ENCODE results near the gene OR9Q1. TPM values are rescaled to one million over a fixed set of nuclear protein-coding genes. Genes with fewer than 3 reads are reported as not detected.
"Not testable (repeated sequence)": the region's sequence is repeated elsewhere in the genome, so short reads cannot be mapped to it uniquely, and the experiment has no call there.

OR9Q1 gene, protein sequence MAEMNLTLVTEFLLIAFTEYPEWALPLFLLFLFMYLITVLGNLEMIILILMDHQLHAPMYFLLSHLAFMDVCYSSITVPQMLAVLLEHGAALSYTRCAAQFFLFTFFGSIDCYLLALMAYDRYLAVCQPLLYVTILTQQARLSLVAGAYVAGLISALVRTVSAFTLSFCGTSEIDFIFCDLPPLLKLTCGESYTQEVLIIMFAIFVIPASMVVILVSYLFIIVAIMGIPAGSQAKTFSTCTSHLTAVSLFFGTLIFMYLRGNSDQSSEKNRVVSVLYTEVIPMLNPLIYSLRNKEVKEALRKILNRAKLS
- total RNA-seq (2014; rRNA removed; shearing (Covaris generic)): not detected in 2 replicates

DNA sequence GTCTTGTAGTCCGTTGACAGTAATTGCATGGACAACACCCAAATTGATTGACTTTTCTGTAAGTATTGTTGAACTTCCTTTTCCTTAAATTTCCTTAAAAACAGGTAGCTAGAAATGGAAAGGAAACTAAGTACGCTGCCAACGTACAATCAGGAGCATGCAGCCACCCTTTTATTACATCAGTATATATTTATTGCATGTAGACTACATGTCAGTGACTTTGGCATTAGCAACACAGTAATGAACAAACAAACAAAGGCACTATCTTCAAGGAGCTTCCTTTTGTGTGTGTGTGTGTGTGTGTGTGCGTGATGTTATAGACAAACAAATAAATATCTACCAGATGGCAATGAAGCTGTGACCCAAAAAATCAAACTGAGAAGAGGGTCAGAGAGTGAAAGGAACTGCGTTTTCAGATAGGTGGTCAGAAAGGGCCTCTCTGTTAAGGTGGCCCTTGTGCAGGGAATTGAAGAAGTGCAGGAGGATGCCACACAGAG is at the start of gene OR9Q1:
Gene OR9Q1 (plus strand): TSS at position 447 of the 497 bp plus-strand sequence. CDS start 155,564 bp downstream, outside the sequence.
- DNase-seq (ENCODE audit: low spot score): no peak

DNA sequence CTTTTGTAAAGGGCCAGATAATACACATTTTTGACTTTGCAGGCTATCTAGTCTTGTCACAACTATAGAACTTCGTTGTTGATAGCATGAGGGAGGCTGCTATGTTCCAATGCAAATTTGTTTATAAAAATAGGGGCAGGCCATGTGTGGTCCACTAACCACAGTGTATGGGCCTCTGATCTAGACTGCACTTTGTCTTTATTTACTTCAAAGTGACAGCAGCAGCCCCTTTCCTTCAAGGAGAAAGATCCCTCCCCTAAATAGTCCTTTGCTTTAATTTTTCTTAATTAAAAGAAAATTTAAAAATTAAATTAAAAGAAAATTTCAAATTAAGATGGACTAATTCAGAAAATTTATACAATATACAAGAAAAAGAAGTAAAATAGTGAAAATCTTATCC is 49.5 kb upstream of the OR9Q1 start:
- DNase-seq (ENCODE audit: low spot score): no peak

DNA sequence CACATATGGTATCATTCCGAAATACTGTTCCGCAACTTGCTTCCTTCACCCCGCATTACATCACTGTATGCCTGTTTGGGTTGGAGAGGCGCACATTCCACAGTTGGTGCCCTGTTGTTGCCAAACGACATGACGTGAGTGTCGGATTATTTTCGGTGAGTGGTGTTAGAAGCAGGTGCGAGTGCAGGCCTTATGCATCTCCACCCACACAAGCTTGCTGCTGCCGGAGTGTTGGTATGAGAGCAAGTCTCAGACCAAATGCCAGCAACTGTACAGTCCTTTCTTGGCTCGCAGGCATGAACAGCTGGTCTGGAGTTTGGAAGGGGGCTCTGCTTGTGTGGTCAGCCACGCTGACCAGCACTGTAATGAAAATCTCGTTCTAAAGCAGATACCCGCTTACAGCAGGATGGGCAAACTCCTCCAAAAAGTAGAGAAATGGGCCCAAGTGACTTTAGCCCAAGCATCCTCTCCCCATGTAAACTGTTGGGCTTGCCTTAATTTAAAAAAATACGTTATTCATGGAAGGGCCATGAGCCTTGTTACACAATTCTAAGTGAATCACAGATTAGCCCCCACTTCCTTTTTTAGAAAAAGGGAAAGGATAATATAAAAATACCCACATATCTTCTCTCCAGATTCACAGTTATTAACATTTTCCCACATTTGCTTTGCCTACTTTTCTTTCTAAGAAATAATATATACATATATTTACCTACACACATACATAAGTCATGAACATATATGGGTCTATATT is 48.7 kb upstream of the OR9Q1 start:
- no peak for DNase-seq (ENCODE audit: low spot score)

- no peak for DNase-seq (ENCODE audit: low spot score)
Observed at GRCh38 chr11:57977709-57978108, 46.0 kb upstream of the OR9Q1 start.

DNA sequence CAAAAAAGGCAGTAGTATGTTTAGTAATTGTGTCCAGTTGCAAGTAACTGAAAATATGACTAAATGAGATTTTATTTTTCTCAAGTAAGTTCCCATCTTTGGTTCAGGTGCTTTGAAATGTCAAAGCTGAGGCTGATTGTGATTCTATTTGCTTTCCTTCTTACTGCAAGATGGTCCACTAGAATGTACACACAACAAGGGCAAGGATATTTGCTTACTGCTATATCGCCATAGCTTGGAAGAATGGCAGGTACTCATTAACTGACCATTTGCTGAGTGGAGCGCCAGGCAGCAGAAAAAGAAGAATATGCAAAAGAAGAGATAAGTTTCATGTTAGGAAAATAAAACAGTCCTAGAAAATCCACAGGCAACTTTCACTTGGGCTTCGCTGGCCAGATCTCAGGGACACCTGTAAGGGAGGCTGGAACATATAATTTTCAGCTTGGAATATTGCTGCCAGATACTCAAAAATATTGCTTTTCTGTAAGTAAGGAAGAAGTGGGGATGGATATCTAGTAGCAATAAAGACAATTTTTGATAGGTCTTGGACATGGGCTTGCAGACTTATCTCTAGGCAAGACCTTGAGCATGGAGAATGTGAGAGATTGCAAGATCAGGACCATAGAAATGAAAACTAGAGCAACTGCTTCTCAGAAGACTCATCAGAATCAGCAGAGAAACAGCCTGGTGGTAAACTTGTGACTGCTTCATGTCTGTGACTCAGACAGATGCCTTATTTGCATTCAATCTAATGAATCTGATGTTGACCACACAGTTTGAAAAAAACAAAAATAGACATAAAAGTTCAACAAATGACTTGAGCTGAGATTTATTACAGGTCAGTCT is 44.8 kb upstream of the OR9Q1 start:
- no peak for DNase-seq (ENCODE audit: low spot score)

DNA sequence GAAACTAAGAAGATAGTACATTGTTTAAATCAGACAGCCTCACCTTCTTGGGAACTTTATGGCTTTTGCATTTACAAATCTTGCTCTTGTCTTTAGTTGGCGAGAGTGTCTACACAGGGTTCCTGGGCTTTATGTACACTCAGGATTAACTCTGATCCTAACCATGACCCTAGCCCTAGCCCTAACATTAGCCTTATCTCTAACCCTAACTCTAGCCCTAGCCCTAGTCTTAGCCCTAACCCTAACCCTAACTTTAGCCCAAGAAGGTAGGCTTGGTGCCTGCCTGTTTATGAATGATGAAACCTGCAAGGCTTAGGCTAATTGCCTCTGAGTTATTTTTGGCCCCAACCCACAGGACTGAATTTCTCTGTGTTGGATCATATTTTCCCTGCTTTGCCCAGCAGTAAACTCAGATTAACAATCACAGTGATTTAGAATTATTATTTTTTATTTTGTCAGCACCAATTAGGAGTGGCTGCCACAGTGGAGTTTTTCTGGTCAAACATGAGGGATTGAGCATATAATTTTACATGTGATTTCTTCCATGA is 44.1 kb upstream of the OR9Q1 start:
- DNase-seq (ENCODE audit: low spot score): no peak

- no peak for DNase-seq (ENCODE audit: low spot score)
Observed at GRCh38 chr11:57980201-57980600, 43.5 kb upstream of the OR9Q1 start.

DNA sequence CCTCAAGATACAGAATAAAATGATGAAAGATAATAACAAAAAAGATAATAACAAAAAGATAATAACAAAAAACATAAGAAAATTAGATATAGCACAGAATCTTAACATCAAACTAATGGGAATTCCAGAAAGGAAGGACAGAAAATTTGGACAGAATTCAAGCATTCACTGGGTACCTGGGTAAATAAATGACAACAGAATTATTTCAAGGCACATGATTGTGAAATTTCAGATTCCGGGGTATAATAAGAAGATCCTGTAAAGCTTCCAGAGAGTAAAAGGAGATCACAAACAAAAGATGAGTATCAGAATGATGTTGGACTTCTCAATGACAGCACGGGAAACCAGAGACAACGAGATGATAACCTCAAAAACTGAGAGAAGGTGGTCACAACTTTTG is 42.1 kb upstream of the OR9Q1 start:
- DNase-seq (ENCODE audit: low spot score): no peak

DNA sequence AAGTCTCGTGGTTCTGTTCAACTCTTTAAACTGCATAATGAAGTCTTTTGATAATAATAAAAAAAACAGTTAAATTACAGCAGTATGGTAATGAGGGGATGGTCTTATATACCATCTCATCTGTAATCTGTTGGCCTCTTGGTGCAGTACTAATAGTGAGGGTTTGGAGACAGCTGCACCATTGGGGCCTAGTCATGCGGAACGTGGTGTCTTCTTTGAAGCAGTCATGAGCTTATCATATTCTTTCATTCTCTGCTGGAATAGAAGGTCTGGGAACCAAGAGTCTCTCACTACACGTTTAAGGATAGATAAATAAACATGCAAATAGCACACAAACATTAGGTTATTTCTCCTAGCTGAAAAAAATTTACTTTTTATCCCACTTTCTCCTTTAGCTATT is 40.9 kb upstream of the OR9Q1 start:
- no peak for DNase-seq (ENCODE audit: low spot score)

DNA sequence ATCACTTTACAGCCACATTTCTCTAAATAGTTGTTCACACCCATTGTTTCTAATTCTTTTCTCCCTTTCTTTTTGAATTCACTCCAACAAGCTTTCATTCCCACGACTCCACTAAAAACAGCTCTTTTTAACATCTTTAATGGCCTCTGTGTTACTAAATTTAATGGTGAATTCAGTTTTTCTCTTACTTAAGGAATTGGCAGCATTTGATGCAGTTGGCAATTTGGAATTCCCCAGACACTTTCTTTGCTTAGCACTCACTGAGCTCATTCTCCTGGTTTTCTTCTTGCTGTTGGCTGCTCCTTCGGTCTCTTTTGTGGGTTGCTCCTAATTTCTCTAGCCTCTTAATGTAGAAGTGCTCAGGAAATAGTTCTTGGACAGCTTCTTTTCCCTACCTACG is 40.5 kb upstream of the OR9Q1 start:
- no peak for DNase-seq (ENCODE audit: low spot score)

GRCh38 chr11:57999523-57999922 is 24.2 kb upstream of the OR9Q1 start:
- not testable (repeated sequence) for DNase-seq (ENCODE audit: low spot score)

DNA sequence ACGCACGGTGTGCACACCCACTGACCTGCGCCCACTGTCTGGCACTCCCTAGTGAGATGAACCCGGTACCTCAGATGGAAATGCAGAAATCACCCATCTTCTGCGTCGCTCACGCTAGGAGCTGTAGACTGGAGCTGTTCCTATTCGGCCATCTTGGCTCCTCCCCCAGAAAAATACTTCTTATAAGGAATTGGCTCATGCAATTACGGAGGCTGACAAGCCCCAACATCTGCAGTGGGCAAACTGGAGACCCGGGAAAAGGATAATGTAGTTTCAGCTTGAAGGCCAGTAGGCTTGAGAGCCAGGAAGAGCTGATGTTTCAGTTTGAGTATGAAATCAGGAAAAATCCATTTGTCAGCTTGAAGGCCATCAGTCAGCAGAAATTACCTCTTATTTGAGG is 23.7 kb upstream of the OR9Q1 start:
- not testable (repeated sequence) for DNase-seq (ENCODE audit: low spot score)

DNA sequence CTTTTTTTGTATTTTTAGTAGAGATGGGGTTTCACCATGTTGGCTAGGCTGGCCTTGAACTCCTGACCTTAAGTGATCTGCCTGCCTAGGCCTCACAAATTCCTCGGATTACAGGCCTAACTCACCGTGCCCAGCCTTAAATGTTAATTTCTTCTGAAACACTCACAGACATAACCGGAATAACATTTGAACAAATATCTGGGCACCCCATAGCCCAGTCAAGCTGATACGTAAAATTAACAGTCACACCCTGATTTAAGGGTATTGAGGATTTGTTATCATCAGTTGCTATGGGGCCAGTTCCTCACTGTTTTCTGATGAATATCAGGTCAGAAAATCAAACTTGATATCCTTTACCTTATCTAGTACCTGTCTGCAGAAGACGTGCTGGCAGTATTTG is 23.0 kb upstream of the OR9Q1 start:
- DNase-seq (ENCODE audit: low spot score): no peak

GRCh38 chr11:58003036-58003435 is 20.6 kb upstream of the OR9Q1 start:
- no peak for DNase-seq (ENCODE audit: low spot score)

DNA sequence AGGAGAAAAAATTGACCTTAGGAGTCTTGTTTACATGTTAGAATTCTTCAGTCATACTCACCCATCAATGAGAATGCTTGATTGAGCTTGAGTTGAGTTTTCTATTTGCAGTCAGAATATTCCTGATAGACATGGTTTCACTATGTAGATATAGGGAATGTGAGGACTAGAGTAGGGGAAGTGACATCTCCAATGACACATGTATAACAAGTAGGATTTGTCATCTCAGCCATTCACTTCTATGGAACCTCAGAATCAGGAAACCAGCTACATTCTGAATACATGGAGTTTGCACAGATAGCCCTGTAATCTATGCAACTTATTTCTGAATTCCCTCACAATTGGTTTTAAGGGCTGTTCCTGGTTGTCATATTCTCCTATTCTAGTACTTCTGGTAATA is 20.1 kb upstream of the OR9Q1 start:
- DNase-seq (ENCODE audit: low spot score): no peak

DNA sequence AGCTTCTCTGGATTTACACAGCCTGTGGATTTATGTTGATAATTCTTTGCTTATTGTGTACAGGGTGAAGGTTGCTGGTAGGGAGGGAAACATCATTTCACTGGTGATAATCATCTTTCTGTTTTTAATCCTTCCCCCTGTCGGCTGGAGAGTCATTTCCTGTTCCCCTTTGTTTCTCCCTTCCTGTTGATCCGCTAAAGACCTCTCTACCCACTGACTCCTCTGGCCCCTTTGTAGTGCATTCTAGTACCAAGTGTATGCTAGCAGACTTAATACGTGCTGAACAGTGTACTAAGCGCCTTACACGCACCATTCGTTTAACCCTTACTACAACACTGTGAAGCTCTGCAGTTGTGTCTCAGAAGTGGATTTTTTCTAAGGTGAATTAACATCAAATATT is 19.0 kb upstream of the OR9Q1 start:
- DNase-seq (ENCODE audit: low spot score): no peak

DNA sequence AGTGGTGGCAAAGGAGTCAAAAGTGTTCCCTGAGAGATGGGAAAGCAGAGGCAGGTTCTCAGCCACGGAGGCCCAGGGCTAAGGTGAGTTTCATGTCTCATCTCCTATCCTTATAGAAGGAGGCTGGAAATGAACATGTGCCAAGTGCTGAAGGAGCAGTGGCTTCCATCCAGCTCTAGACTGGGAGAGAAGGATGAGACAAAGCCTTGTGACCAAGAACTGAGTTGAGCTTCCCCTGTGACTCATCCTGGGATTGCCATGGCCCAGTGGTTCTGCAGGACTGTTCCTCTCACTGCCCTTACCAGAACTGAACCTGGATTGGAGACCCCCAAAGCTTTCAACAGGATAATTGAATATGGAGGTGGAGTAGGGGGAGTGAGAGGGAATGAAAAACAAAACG is 16.7 kb upstream of the OR9Q1 start:
- peak; percentile 38 for DNase-seq (ENCODE audit: low spot score)

DNA sequence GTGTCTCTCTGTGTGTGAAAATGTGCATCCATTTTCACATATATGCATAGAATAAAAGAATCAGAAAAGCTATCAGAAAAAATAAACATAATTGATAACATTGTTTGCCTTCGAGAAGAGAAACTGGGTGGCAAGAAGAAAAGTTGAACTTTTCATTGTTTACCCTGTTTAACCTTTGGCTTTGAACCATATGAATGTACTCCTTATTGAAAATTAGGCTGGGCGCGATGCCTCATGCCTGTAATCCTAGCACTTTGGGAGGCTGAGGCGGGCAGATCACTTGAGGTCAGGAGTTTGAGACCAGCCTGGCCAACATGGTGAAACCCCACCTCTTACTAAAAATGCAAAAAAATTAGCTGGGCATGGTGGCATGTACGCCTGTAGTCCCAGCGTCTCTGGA is 11.9 kb upstream of the OR9Q1 start:
- no peak for DNase-seq (ENCODE audit: low spot score)

DNA sequence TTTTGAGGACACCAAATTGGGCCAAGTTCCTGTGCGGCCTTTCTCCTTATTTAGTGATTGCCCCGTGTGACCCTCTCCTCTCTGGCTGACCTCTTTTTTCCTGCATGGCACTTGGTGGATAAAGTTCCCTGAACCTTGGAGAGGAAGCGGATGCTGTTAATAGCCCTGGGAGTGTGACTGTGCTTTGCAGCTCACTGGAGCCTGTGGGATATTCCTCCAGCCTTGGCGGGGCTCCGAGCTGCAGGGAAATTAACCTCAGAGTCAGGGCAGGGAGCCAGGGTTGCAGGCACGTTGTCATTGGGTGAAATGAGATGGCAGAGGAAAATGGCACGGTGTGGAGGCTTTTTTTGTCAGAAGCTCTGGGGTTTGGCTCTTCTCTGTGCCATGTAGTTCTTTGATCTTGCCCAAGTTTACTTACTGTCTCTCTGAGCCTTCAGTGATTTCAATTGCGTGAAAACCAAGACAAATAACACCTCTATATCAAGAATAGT is 965 bp downstream of the OR9Q1 start:
- peak; percentile 16 for DNase-seq (ENCODE audit: low spot score)

DNA sequence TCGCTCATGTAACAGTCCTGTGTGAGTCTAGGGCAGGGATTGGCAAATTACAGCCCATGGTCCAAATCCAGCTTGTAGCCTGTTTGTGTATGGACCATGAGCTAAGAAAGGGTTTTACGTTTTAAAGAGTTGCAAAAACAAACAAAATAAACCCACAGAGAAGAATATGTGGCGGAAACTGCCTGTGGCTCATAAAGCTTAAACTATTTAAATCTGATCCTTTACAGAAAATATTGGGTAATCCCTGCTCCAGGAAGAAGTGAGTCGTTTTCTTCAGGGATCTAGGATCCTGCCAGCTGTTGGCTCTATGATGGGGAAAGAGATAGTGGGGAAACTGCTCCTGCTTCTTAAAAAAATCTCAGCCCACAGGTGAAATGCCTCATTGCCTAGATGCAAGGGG is 3.7 kb downstream of the OR9Q1 start:
- no peak for DNase-seq (ENCODE audit: low spot score)

DNA sequence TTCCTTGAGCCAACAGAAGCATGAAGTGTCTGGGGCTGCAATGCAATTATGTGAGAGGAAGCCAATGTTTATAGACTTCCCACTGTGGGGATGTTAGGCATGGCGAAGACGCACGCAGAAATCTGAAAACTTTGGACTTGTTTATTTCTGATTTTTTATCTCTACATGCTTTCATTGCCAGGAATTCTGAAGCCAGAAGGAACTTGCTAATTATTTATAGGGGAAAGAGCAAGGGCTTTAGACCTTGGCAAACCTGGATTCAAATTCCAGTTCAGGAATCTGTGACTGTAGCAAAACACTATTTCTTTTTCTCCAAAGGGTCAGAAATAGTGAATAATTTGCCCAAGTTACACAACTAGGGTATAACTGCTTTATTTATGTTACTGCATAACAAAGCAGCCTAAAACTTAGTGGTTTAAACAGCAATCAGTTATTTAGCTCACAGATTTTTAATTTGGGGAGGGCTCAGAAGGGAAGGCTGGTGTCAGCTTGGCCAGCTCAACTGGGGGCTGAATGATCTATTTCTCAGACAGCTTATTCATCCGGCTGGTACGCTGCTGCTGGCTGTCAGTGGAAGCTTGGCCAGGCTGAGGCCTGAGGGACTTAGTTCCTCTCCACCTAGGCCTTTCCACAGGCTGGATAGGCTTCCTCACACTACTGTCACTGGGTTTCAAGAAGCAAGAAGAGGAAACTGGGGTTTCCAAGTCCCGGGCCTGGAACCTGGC is 5.2 kb downstream of the OR9Q1 start:
- no peak for DNase-seq (ENCODE audit: low spot score)
